Mesenchymal stem cell (in vitro differentiated cells and primary cell): ENCODE data around the gene MSGN1. TPM values are rescaled to one million over a fixed set of nuclear protein-coding genes. Genes with fewer than 3 reads are reported as not detected.

Source experiments
- DNase-seq: peaks from one replicate; pipeline ENCODE4 v3.0.0-alpha.2; 2013
- H2AFZ ChIP-seq: one replicate; pipeline ENCODE4 v1.6.1; 2013; ENCODE audit warnings: low read depth, mild to moderate bottlenecking, control low read depth, inconsistent platforms, low read length, moderate library complexity
- H2AK5ac ChIP-seq: 2 replicates; pipeline ENCODE4 v1.6.1; 2013; ENCODE audit warnings: low read length, moderate library complexity, mild to moderate bottlenecking, inconsistent platforms; ENCODE audit not compliant: severe bottlenecking
- H2BK120ac ChIP-seq: one replicate; pipeline ENCODE4 v1.6.1; 2013; ENCODE audit warnings: low read depth, mild to moderate bottlenecking, inconsistent platforms, low read length, moderate library complexity
- H2BK12ac ChIP-seq, 2 experiments: one replicate each; pipeline ENCODE4 v1.6.1; 2013; ENCODE audit warnings: inconsistent platforms in 2 of 2, low read length in 2 of 2, mild to moderate bottlenecking in 2 of 2, moderate library complexity in 2 of 2, control low read depth in 1 of 2
- H2BK15ac ChIP-seq: one replicate; pipeline ENCODE4 v1.6.1; 2013; ENCODE audit warnings: mild to moderate bottlenecking, low read depth, inconsistent platforms; ENCODE audit not compliant: poor library complexity, severe bottlenecking
- H2BK5ac ChIP-seq: 2 replicates; pipeline ENCODE4 v1.6.1; 2013; ENCODE audit warnings: low read depth, mild to moderate bottlenecking, low read length, control low read depth, inconsistent platforms; ENCODE audit not compliant: poor library complexity, severe bottlenecking
- H3K14ac ChIP-seq, 2 experiments: one replicate each; pipeline ENCODE4 v1.6.1; 2013; ENCODE audit warnings: inconsistent platforms in 2 of 2, low read length in 2 of 2, control low read depth in 1 of 2, mild to moderate bottlenecking in 1 of 2, moderate library complexity in 1 of 2
- H3K18ac ChIP-seq, 2 experiments: one replicate each; pipeline ENCODE4 v1.6.1; 2013; ENCODE audit warnings: inconsistent platforms in 2 of 2, low read length in 2 of 2, control low read depth in 1 of 2, low read depth in 1 of 2, mild to moderate bottlenecking in 1 of 2
- H3K23ac ChIP-seq, 2 experiments: one replicate each; pipeline ENCODE4 v1.6.1; 2013; ENCODE audit warnings: inconsistent platforms in 2 of 2, low read length in 2 of 2, mild to moderate bottlenecking in 2 of 2, moderate library complexity in 2 of 2, control low read depth in 1 of 2
- H3K27ac ChIP-seq: 2 replicates; pipeline ENCODE4 v1.5.1; 2013; ENCODE audit warnings: mild to moderate bottlenecking, moderate library complexity, low read length, control low read depth, inconsistent platforms; ENCODE audit not compliant: poor library complexity, severe bottlenecking
- H3K27me3 ChIP-seq, 2 experiments: 2 replicates each; pipeline versions ENCODE4 v1.6.1 to v1.7.0; 2013; ENCODE audit warnings: low read length in 2 of 2, mild to moderate bottlenecking in 2 of 2, moderate library complexity in 2 of 2, control low read depth in 1 of 2, inconsistent platforms in 1 of 2; ENCODE audit not compliant: control insufficient read depth in 1 of 2, insufficient read depth in 1 of 2
- H3K36me3 ChIP-seq, 2 experiments: 2 replicates each; pipeline versions ENCODE4 v1.6.1 to v1.7.0; 2013; ENCODE audit warnings: low read length in 2 of 2, control low read depth in 1 of 2, inconsistent platforms in 1 of 2, low read depth in 1 of 2, mild to moderate bottlenecking in 1 of 2; ENCODE audit not compliant: insufficient read depth in 2 of 2, control insufficient read depth in 1 of 2
- H3K4ac ChIP-seq, 2 experiments: one replicate each; pipeline ENCODE4 v1.6.1; 2013; ENCODE audit warnings: inconsistent platforms in 2 of 2, low read length in 2 of 2, mild to moderate bottlenecking in 2 of 2, moderate library complexity in 2 of 2, control low read depth in 1 of 2, low read depth in 1 of 2
- H3K4me1 ChIP-seq: 2 replicates; pipeline ENCODE4 v1.6.1; 2013; ENCODE audit warnings: low read depth, low read length, control low read depth; ENCODE audit not compliant: control insufficient read depth, insufficient read depth
- H3K4me2 ChIP-seq: 2 replicates; pipeline ENCODE4 v1.6.1; 2013; ENCODE audit warnings: low read length, mild to moderate bottlenecking, inconsistent platforms; ENCODE audit not compliant: poor library complexity, severe bottlenecking
- H3K4me3 ChIP-seq, 2 experiments: 2 replicates each; pipeline versions ENCODE4 v1.5.1 to v1.7.0; 2013; ENCODE audit warnings: low read length in 2 of 2, mild to moderate bottlenecking in 2 of 2, control low read depth in 1 of 2, low read depth in 1 of 2; ENCODE audit not compliant: insufficient read depth in 1 of 2
- H3K79me1 ChIP-seq: replicated peaks from 2 replicates; pipeline ENCODE4 v1.6.1; 2013; ENCODE audit warnings: mild to moderate bottlenecking, control low read depth, low read length, inconsistent platforms; ENCODE audit not compliant: poor library complexity, severe bottlenecking
- H3K9ac ChIP-seq: 2 replicates; pipeline ENCODE4 v1.7.0; 2013; ENCODE audit warnings: mild to moderate bottlenecking, low read length, moderate library complexity
- H3K9me3 ChIP-seq: 2 replicates; pipeline ENCODE4 v1.7.0; 2013; ENCODE audit warnings: mild to moderate bottlenecking, low read length; ENCODE audit not compliant: control insufficient read depth
- H4K8ac ChIP-seq: one replicate; pipeline ENCODE4 v1.6.1; 2013; ENCODE audit warnings: inconsistent platforms, mild to moderate bottlenecking, low read length, moderate library complexity
- H4K91ac ChIP-seq: one replicate; pipeline ENCODE4 v1.6.1; 2013; ENCODE audit warnings: mild to moderate bottlenecking, low read length, inconsistent platforms
- WGBS: methylation state at CpG from one replicate; pipeline ENCODE4 v1.1.7; 2013; ENCODE audit warnings: mixed read lengths; 5-methylcytosine and 5-hydroxymethylcytosine counted together
- polyA plus RNA-seq, 2 experiments: library from polyadenylated mRNA; stranded (reverse); fragments of 200-250 nt; gene quantifications; one replicate each; pipeline ENCODE4 v1.2.3, GENCODE V29; 2013

The MSGN1 gene
- polyA plus RNA-seq (2013, experiment 1 of 2): not detected
- polyA plus RNA-seq (2013, experiment 2 of 2): not detected

- Histone ChIP-seq H2BK120ac (peak within 1 kb of the TSS; percentile 65), H2AFZ (no peak within 1 kb of the TSS), H4K8ac (peak within 1 kb of the TSS; percentile 62), H3K79me1 (no peaks in the 10 kb centered on the region), H3K9me3 (no peaks in the 10 kb centered on the region), H2BK15ac (no peak within 1 kb of the TSS), H3K4me2 (no peak within 1 kb of the TSS), H2AK5ac (no peak within 1 kb of the TSS), H3K9ac (no peak within 1 kb of the TSS), H3K36me3 (no peaks in the 10 kb centered on the region), H4K91ac (peak within 1 kb of the TSS; percentile 25), H3K27me3 (no peaks in the 10 kb centered on the region), H2BK12ac (peak within 1 kb of the TSS; percentile 69 to 72), H2BK5ac (no peak within 1 kb of the TSS), H3K4me3 (no peak within 1 kb of the TSS), H3K4me1 (peaks cover 4% of the 10 kb centered on the region), H3K4ac (peak within 1 kb of the TSS; percentile 35 to 44), H3K14ac (peak within 1 kb of the TSS in 1 of 2 experiments; percentile 44), H3K18ac (peak within 1 kb of the TSS; percentile 50 to 80), H3K23ac (no peak within 1 kb of the TSS), H3K27ac (no peak within 1 kb of the TSS)
- no peak for DNase-seq
- 92% methylated on average over 22 of the region's 26 CpGs for WGBS
Measured at GRCh38 chr2:17816396-17817245, at the start of gene MSGN1. Gene MSGN1, plus strand, starts transcription at chr2:17816460. Its CDS starts 59 bp downstream, at chr2:17816519.

- H3K4ac ChIP-seq: no peak overlapping the region
- H3K9ac ChIP-seq: no peak overlapping the region
Measured at GRCh38 chr2:17768894-17769293, 47.4 kb upstream of the MSGN1 start.

GRCh38 chr2:17771956-17772355 lies 44.3 kb upstream of the MSGN1 start:
- Histone ChIP-seq H3K23ac (no peak overlapping the region), H3K27me3 (no peaks in the 10 kb centered on the region), H2AK5ac (no peak overlapping the region), H3K27ac (no peak overlapping the region), H2BK12ac (no peak overlapping the region), H3K4me3 (no peak overlapping the region), H3K4me1 (no peaks in the 10 kb centered on the region), H4K8ac (no peak overlapping the region), H4K91ac (no peak overlapping the region), H3K36me3 (peaks cover 2 to 55% of the 10 kb centered on the region in 2 experiments), H3K4me2 (no peak overlapping the region), H3K18ac (no peak overlapping the region), H3K14ac (no peak overlapping the region), H2BK5ac (no peak overlapping the region), H3K79me1 (peaks cover 4% of the 10 kb centered on the region), H2AFZ (no peak overlapping the region), H2BK120ac (no peak overlapping the region), H2BK15ac (no peak overlapping the region), H3K9ac (no peak overlapping the region), H3K9me3 (no peaks in the 10 kb centered on the region), H3K4ac (no peak overlapping the region)
- DNase-seq: no peak
- WGBS: no CpG with 5 or more reads among the region's 2 CpGs

More at GRCh38 chr2:17768894-17769293, 47.4 kb upstream of the MSGN1 start:
- no peak overlapping the region for H3K14ac ChIP-seq
- H4K8ac ChIP-seq: no peak overlapping the region
- H2BK12ac ChIP-seq: no peak overlapping the region
- H2BK5ac ChIP-seq: no peak overlapping the region
- no peak overlapping the region for H3K4me3 ChIP-seq
- no peak overlapping the region for H2AFZ ChIP-seq
- no peaks in the 10 kb centered on the region for H3K27me3 ChIP-seq
- no peak overlapping the region for H3K4me2 ChIP-seq
- no peak overlapping the region for H3K23ac ChIP-seq
- DNase-seq: no peak
- H3K9me3 ChIP-seq: no peaks in the 10 kb centered on the region
- 98% methylated on average over 3 of the region's 4 CpGs for WGBS
- no peak overlapping the region for H2BK15ac ChIP-seq
- no peak overlapping the region for H3K27ac ChIP-seq
- no peak overlapping the region for H2AK5ac ChIP-seq
- peaks cover 7% of the 10 kb centered on the region for H3K79me1 ChIP-seq
- peaks cover 2% of the 10 kb centered on the region for H3K4me1 ChIP-seq
- H2BK120ac ChIP-seq: no peak overlapping the region
- peaks cover 2 to 48% of the 10 kb centered on the region in 2 experiments for H3K36me3 ChIP-seq
- H3K18ac ChIP-seq: no peak overlapping the region
- H4K91ac ChIP-seq: no peak overlapping the region

- Histone ChIP-seq H3K9me3 (no peaks in the 10 kb centered on the region), H3K4me2 (no peak overlapping the region), H4K8ac (no peak overlapping the region), H3K4ac (no peak overlapping the region), H3K36me3 (peaks cover 2 to 51% of the 10 kb centered on the region in 2 experiments), H3K23ac (no peak overlapping the region), H3K27ac (no peak overlapping the region), H2BK15ac (no peak overlapping the region), H3K18ac (no peak overlapping the region), H4K91ac (no peak overlapping the region), H2BK12ac (no peak overlapping the region), H3K9ac (no peak overlapping the region), H2AFZ (no peak overlapping the region), H3K4me3 (no peak overlapping the region), H2AK5ac (no peak overlapping the region), H2BK5ac (no peak overlapping the region), H3K14ac (no peak overlapping the region), H3K79me1 (peaks cover 4% of the 10 kb centered on the region), H3K4me1 (no peaks in the 10 kb centered on the region), H3K27me3 (no peaks in the 10 kb centered on the region), H2BK120ac (no peak overlapping the region)
- no peak for DNase-seq
- 100% methylated on average over 1 of the region's 2 CpGs for WGBS
Measured at GRCh38 chr2:17772532-17772931, 43.7 kb upstream of the MSGN1 start.
